HepG2 (cell line): ENCODE measurements around the gene HRH3. TPM values are rescaled to one million over a fixed set of nuclear protein-coding genes. Genes with fewer than 3 reads are reported as not detected.

Experiments
- ATAC-seq: fragments of 200-7000 bp; cut with Tn5 transposase; 3 replicates; pipeline ENCODE4 v1.9.1; 2020; ENCODE audit warnings: mild to moderate bottlenecking, moderate library complexity
- BruUV-seq: library from RNA; stranded (reverse); fragments of 400-500 nt; replicated peaks from 2 replicates; lab custom pipeline; 2021; lab: Mats Ljungman, UMichigan
- CTCF ChIA-PET: fragments of 300-600 bp; formaldehyde crosslinking; extraction: SDS; loops from one replicate; lab custom pipeline; 2021; ENCODE audit warnings: low total read pairs, inconsistent platforms, low intra/inter-chr PET ratio; lab: Yijun Ruan, JAX
- POLR2A ChIA-PET: fragments of 350-600 bp; sonication (Branson Sonifier 250); formaldehyde crosslinking; loops from one replicate; lab custom pipeline; 2020; ENCODE audit warnings: antibody characterized with exemption, inconsistent platforms; lab: Yijun Ruan, JAX
- DNase-seq: peaks from one replicate; pipeline ENCODE4 v3.0.0-alpha.2; 2015; ENCODE audit warnings: low spot score
- FAIRE-seq: peaks from 3 replicates; lab custom pipeline; 2011; peaks lifted over from hg19 to GRCh38; lab: Jason Lieb, UNC
- H2AFZ ChIP-seq: one replicate; pipeline ENCODE4 v1.6.1; 2011; ENCODE audit warnings: low read length, inconsistent platforms
- H3K27ac ChIP-seq: fragments of 300-600 bp; 3 replicates; pipeline ENCODE4 v1.8.0; 2011; ENCODE audit warnings: mixed run types, mild to moderate bottlenecking, mixed read lengths, low read length, inconsistent platforms; ENCODE audit not compliant: insufficient read depth; ENCODE audit errors: extremely low read length
- H3K27me3 ChIP-seq, 2 experiments: fragments of 200-600 bp in 1 of 2; 2 replicates in 1 of 2; 3 replicates in 1 of 2; pipeline versions ENCODE4 v1.6.0 to v1.8.0; 2011; ENCODE audit warnings: low read length in 2 of 2, mild to moderate bottlenecking in 2 of 2, moderate library complexity in 2 of 2, inconsistent platforms in 1 of 2; ENCODE audit not compliant: insufficient read depth in 2 of 2, control insufficient read depth in 1 of 2
- H3K36me3 ChIP-seq, 2 experiments: fragments of 200-600 bp in 1 of 2; replicated peaks in 1 of 2; 2 replicates in 1 of 2; 3 replicates in 1 of 2; pipeline versions ENCODE4 v1.5.1 to v1.8.0; 2011; ENCODE audit warnings: low read length in 2 of 2, inconsistent platforms in 1 of 2; ENCODE audit not compliant: insufficient read depth in 2 of 2, control insufficient read depth in 1 of 2
- H3K4me1 ChIP-seq: 2 replicates; pipeline ENCODE4 v1.5.1; 2012; ENCODE audit warnings: low read length, inconsistent platforms; ENCODE audit not compliant: insufficient read depth
- H3K4me2 ChIP-seq: 2 replicates; pipeline ENCODE4 v1.6.0; 2011; ENCODE audit warnings: low read depth, low read length, inconsistent platforms
- H3K4me3 ChIP-seq, 3 experiments: fragments of 200-600 bp in 1 of 3; sonication (generic), shearing (Covaris generic) in 1 of 3; replicated peaks in 1 of 3; 2 replicates each; pipeline ENCODE4 v1.5.1; 2011 to 2016; ENCODE audit warnings: low read length in 3 of 3, inconsistent platforms in 2 of 3, low read depth in 2 of 3, mild to moderate bottlenecking in 2 of 3, control low read depth in 1 of 3, mixed read lengths in 1 of 3; ENCODE audit not compliant: insufficient read depth in 1 of 3
- H3K79me2 ChIP-seq: one replicate; pipeline ENCODE4 v1.6.1; 2011; ENCODE audit warnings: low read length, inconsistent platforms; ENCODE audit not compliant: insufficient read depth
- H3K9ac ChIP-seq: 2 replicates; pipeline ENCODE4 v1.6.0; 2011; ENCODE audit warnings: mild to moderate bottlenecking, low read depth, low read length, inconsistent platforms; ENCODE audit not compliant: insufficient read depth
- H3K9me3 ChIP-seq: 2 replicates; pipeline ENCODE4 v1.5.1; 2012; ENCODE audit warnings: mild to moderate bottlenecking, low read length
- H4K20me1 ChIP-seq: 2 replicates; pipeline ENCODE4 v1.6.0; 2011; ENCODE audit warnings: inconsistent platforms, mild to moderate bottlenecking, low read length, moderate library complexity; ENCODE audit not compliant: insufficient read depth
- CBX5 ChIP-seq: sonication (generic); formaldehyde crosslinking; IDR thresholded peaks from 2 replicates; pipeline ENCODE4 v1.4.0; 2020; ENCODE audit warnings: missing genetic modification reagents, borderline replicate concordance
- DNMT1 ChIP-seq: sonication (generic); formaldehyde crosslinking; IDR thresholded peaks from 2 replicates; pipeline ENCODE4 v1.5.1; 2020; ENCODE audit warnings: mild to moderate bottlenecking, missing genetic modification reagents
- DR1 ChIP-seq: sonication (generic); formaldehyde crosslinking; IDR thresholded peaks from 2 replicates; pipeline ENCODE4 v1.8.0; 2021; ENCODE audit warnings: mild to moderate bottlenecking, missing genetic modification reagents, inconsistent platforms
- ELF1 ChIP-seq: sonication (generic); formaldehyde crosslinking; IDR thresholded peaks from 2 replicates; pipeline ENCODE4 v1.4.0; 2020; ENCODE audit warnings: missing genetic modification reagents
- FOXJ3 ChIP-seq: sonication (generic); formaldehyde crosslinking; IDR thresholded peaks from 2 replicates; pipeline ENCODE4 v1.4.0; 2020; ENCODE audit warnings: missing genetic modification reagents, mild to moderate bottlenecking, borderline replicate concordance
- FOXK1 ChIP-seq: sonication (generic); formaldehyde crosslinking; IDR thresholded peaks from 2 replicates; pipeline ENCODE4 v1.4.0; 2020; ENCODE audit warnings: low read depth, missing genetic modification reagents, borderline replicate concordance
- GABPA ChIP-seq, 2 experiments: IDR thresholded peaks; 2 replicates each; pipeline ENCODE4 v1.6.1; 2011 to 2016; ENCODE audit warnings: low read depth in 2 of 2, low read length in 1 of 2, missing biosample characterization in 1 of 2, missing genetic modification characterization in 1 of 2
- MYNN ChIP-seq: sonication (generic); formaldehyde crosslinking; IDR thresholded peaks from 2 replicates; pipeline ENCODE4 v1.4.0; 2020; ENCODE audit warnings: mild to moderate bottlenecking, low read depth, missing genetic modification reagents
- RAD51 ChIP-seq: fragments of 450-650 bp; IDR thresholded peaks from 2 replicates; pipeline ENCODE4 v1.6.1; 2016; ENCODE audit warnings: borderline replicate concordance
- RARG ChIP-seq: sonication (generic); formaldehyde crosslinking; IDR thresholded peaks from 2 replicates; pipeline ENCODE4 v1.4.0; 2020; ENCODE audit warnings: low read depth, mild to moderate bottlenecking, missing genetic modification reagents
- SIN3A ChIP-seq: IDR thresholded peaks from 2 replicates; pipeline ENCODE4 v1.6.1; 2011; ENCODE audit warnings: low read depth, mild to moderate bottlenecking, control low read depth, low read length, borderline replicate concordance
- SUZ12 ChIP-seq: fragments of 150-350 bp; IDR thresholded peaks from 2 replicates; pipeline ENCODE4 v1.6.1; 2014; ENCODE audit warnings: low read depth, low read length
- THYN1 ChIP-seq: sonication (generic); formaldehyde crosslinking; IDR thresholded peaks from 2 replicates; pipeline ENCODE4 v1.8.1; 2023; ENCODE audit warnings: low read depth, mild to moderate bottlenecking, moderate library complexity, missing genetic modification reagents, borderline replicate concordance
- ZNF232 ChIP-seq: sonication (generic); formaldehyde crosslinking; IDR thresholded peaks from 2 replicates; pipeline ENCODE4 v1.4.0; 2020; ENCODE audit warnings: missing genetic modification reagents, borderline replicate concordance
- ZNF264 ChIP-seq: sonication (generic); formaldehyde crosslinking; IDR thresholded peaks from 2 replicates; pipeline ENCODE4 v1.4.0; 2020; ENCODE audit warnings: missing genetic modification reagents
- ZNF274 ChIP-seq: sonication (generic); formaldehyde crosslinking; IDR thresholded peaks from 2 replicates; pipeline ENCODE4 v1.5.1; 2020; ENCODE audit warnings: mild to moderate bottlenecking, missing genetic modification reagents
- ZNF569 ChIP-seq: sonication (generic); formaldehyde crosslinking; IDR thresholded peaks from 2 replicates; pipeline ENCODE4 v1.5.0; 2020; ENCODE audit warnings: mild to moderate bottlenecking, missing genetic modification reagents, moderate library complexity, borderline replicate concordance
- WGBS: methylation state at CpG from one replicate; pipeline ENCODE4 v1.1.6; 2017; ENCODE audit warnings: low lambda C conversion rate; 5-methylcytosine and 5-hydroxymethylcytosine counted together
- in situ Hi-C: cut with HindIII; loops from 2 replicates; pipeline ENCODE4 v1.10.0; 2017; ENCODE audit warnings: low pct_unique_long_range_greater_than_20kb; ENCODE audit not compliant: extremely low pct_ligation_motif_present
- intact Hi-C: fragments of 100-400 bp; cut with micrococcal nuclease; formaldehyde crosslinking; loops from one replicate; pipeline ENCODE4 v1.10.0; 2022; ENCODE audit not compliant: unreplicated experiment
- polyA plus RNA-seq, 8 experiments: library from polyadenylated mRNA; depleted of rRNA in 3 of 8; stranded (reverse) in 7 of 8; unstranded in 1 of 8; fragments of >200 nt; fragmentation: Illumina TruSeq in 4 of 8; extraction: Trizol in 4 of 8; gene quantifications; 2 replicates each; pipeline versions ENCODE4 v1.2.1 to v1.2.3, GENCODE V29; 2011 to 2016; ENCODE audit warnings: low read depth in 4 of 8, missing spikeins in 1 of 8, mixed read lengths in 1 of 8; ENCODE audit not compliant: insufficient read depth in 1 of 8
- total RNA-seq, 5 experiments: library from RNA; depleted of rRNA; stranded (reverse); fragments of >200 nt; fragmentation: Illumina TruSeq; extraction: Trizol; gene quantifications; 2 replicates each; pipeline ENCODE4 v1.2.3, GENCODE V29; 2016; ENCODE audit warnings: low read depth in 1 of 5
- TF ChIP-seq, protein P1 (sequence below): fragments of 450-650 bp; IDR thresholded peaks from 2 replicates; pipeline ENCODE4 v1.6.1; 2017
- TF ChIP-seq, protein P2 (sequence below): IDR thresholded peaks from 2 replicates; pipeline ENCODE4 v1.6.1; 2016; ENCODE audit warnings: missing genetic modification reagents, missing compliant biosample characterization
- TF ChIP-seq, protein P3 (sequence below): sonication (generic); formaldehyde crosslinking; IDR thresholded peaks from 2 replicates; pipeline ENCODE4 v1.4.0; 2020; ENCODE audit warnings: missing genetic modification reagents
- TF ChIP-seq, protein P4 (sequence below): sonication (generic); formaldehyde crosslinking; conservative IDR thresholded peaks from 2 replicates; pipeline ENCODE4 v1.8.0; 2022; ENCODE audit warnings: missing genetic modification reagents

HRH3 gene
- total and polyA plus RNA-seq, 2 of the 13 experiments (the other 11 are each of a cell fraction or from before 2014, with no cell fraction given) = 0.18 TPM; not detected in 1

DNA sequence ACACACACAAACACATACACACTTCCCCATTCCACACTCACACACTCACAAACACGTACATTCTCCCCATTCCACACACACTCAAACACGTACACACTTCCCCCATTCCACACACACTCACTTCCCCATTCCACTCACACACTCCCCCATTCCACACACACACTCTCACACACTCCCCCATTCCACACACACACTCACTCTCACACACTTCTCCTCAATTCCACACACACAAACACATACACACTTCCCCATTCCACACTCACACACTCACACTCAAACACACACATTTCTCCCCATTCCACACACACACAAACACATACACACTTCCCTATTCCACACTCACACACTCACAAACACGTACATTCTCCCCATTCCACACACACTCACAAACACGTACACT is 9.6 kb upstream of the HRH3 start (continued):
- TF ChIP-seq RAD51 = peak; percentile 23; the same call in 1 of the 2 replicates
- TF ChIP-seq, protein P1, sequence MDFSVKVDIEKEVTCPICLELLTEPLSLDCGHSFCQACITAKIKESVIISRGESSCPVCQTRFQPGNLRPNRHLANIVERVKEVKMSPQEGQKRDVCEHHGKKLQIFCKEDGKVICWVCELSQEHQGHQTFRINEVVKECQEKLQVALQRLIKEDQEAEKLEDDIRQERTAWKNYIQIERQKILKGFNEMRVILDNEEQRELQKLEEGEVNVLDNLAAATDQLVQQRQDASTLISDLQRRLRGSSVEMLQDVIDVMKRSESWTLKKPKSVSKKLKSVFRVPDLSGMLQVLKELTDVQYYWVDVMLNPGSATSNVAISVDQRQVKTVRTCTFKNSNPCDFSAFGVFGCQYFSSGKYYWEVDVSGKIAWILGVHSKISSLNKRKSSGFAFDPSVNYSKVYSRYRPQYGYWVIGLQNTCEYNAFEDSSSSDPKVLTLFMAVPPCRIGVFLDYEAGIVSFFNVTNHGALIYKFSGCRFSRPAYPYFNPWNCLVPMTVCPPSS = 0 out of 2 replicates have a peak, but pooled peaks have one; percentile 12

DNA sequence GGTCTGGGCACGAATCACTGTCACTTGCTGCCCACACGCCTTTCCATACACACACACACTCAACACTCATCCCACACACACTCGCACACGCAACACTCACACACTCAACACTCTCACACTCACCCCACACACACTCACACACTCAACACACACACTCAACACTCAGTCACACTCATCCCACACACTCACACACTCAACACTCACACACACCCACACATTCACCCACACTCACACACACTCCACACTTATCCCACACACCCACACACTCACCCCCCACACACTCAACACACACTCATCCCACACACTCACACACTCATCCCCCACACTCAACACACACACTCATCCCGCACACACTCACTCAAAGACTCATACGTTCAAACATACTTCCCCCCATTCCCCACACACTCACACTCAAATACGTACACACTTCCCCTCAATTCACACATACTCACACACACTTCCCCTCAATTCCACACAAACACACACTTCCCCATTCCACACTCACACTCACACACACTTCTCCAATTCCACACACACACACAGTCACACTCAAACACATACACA is 9.0 kb upstream of the HRH3 start:
- no peak overlapping the region for H2AFZ ChIP-seq
- no peak overlapping the region for H3K27ac ChIP-seq
- no peak overlapping the region for H3K9ac ChIP-seq
- H3K79me2 ChIP-seq = no peaks in the 10 kb centered on the region
- no peak for ATAC-seq
- in situ Hi-C loops (no loop called here), intact Hi-C loops (no loop called here)
- peaks cover 21% of the 10 kb centered on the region for H3K4me1 ChIP-seq
- H3K36me3 ChIP-seq = no peaks in the 10 kb centered on the region
- BruUV-seq = no TSS peak
- no peak overlapping the region for H3K4me2 ChIP-seq
- CTCF ChIA-PET = no interaction called here
- WGBS = 56% methylated on average over 7 of the region's 7 CpGs
- H3K27me3 ChIP-seq = peaks cover 34 to 58% of the 10 kb centered on the region in 2 experiments
- DNase-seq = no peak
- peaks cover 6% of the 10 kb centered on the region; the same call in 1 of the 2 replicates for H4K20me1 ChIP-seq
- no peaks in the 10 kb centered on the region for H3K9me3 ChIP-seq
- POLR2A ChIA-PET = no interaction called here
- no peak for FAIRE-seq
- H3K4me3 ChIP-seq = no peak overlapping the region; a peak in 1 of 6 replicates
- TF ChIP-seq SIN3A (no peak), ZNF264 (CRISPR knock-in tag) (no peak), ZNF232 (CRISPR knock-in tag) (no peak), MYNN (CRISPR knock-in tag) (no peak), ZNF274 (CRISPR knock-in tag) (no peak), ELF1 (CRISPR knock-in tag) (no peak), DNMT1 (CRISPR knock-in tag) (0 out of 2 replicates have a peak, but pooled peaks have one; percentile 23), THYN1 (CRISPR knock-in tag) (no peak), CBX5 (CRISPR knock-in tag) (no peak), FOXJ3 (CRISPR knock-in tag) (no peak), FOXK1 (no peak), RARG (CRISPR knock-in tag) (no peak), SUZ12 (no peak), ZNF569 (CRISPR knock-in tag) (no peak), GABPA (IDR thresholded peaks at IDR 0.05; ENCODE audit: low read depth, low read length) (no peak), GABPA (CRISPR knock-in tag; IDR thresholded peaks at IDR 0.05; ENCODE audit: low read depth) (no peak), DR1 (CRISPR knock-in tag) (no peak)
- TF ChIP-seq, protein P2, sequence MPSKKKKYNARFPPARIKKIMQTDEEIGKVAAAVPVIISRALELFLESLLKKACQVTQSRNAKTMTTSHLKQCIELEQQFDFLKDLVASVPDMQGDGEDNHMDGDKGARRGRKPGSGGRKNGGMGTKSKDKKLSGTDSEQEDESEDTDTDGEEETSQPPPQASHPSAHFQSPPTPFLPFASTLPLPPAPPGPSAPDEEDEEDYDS (CRISPR knock-in tag) = no peak
- TF ChIP-seq, protein P3, sequence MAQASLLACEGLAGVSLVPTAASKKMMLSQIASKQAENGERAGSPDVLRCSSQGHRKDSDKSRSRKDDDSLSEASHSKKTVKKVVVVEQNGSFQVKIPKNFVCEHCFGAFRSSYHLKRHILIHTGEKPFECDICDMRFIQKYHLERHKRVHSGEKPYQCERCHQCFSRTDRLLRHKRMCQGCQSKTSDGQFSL (CRISPR knock-in tag) = no peak
- TF ChIP-seq, protein P4, sequence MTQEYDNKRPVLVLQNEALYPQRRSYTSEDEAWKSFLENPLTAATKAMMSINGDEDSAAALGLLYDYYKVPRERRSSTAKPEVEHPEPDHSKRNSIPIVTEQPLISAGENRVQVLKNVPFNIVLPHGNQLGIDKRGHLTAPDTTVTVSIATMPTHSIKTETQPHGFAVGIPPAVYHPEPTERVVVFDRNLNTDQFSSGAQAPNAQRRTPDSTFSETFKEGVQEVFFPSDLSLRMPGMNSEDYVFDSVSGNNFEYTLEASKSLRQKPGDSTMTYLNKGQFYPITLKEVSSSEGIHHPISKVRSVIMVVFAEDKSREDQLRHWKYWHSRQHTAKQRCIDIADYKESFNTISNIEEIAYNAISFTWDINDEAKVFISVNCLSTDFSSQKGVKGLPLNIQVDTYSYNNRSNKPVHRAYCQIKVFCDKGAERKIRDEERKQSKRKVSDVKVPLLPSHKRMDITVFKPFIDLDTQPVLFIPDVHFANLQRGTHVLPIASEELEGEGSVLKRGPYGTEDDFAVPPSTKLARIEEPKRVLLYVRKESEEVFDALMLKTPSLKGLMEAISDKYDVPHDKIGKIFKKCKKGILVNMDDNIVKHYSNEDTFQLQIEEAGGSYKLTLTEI = no peak
